ENCODE data around the gene PI4KB. TPM values are rescaled to one million over a fixed set of nuclear protein-coding genes. Genes with fewer than 3 reads are reported as not detected.

The PI4KB gene
- total RNA-seq, 1 experiment from 2014 or later: 62.8 TPM

DNA sequence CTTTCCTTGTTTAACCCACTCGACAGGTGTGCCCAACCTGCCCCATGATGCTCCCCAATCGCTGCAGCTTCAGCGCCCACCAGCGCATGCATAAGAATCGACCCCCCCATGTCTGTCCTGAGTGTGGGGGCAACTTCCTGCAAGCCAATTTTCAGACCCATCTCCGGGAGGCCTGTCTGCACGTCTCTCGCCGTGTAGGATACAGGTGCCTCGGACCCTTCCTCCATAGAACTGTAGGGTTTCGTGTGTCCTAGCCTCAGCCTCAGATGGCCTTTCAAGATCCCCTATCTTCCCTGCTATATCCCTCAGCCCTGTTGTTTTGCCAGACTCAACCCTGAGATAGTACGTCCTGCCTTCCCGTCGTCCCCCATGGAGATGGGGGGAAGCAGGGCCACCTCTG lies 38.7 kb downstream of the PI4KB start:
- ChIA-PET CTCF (no interaction called here), POLR2A (ENCODE audit: low non-redundant PET) (interaction anchor here (0.7 kb wide), 1 partner anchor 95 kb away, joined by 3 read pairs; no protein-coding TSS in a partner anchor)
- TF ChIP-seq CTCF (conservative IDR thresholded peaks at IDR 0.05; ENCODE audit: low read depth, low read length) (no peak), EZH2 (IDR thresholded peaks at IDR 0.05; ENCODE audit: borderline replicate concordance, low read depth, low read length, poor library complexity, severe bottlenecking) (no peak)
- no peaks in the 10 kb centered on the region for H3K9me3 ChIP-seq (ENCODE audit: low read depth, low read length, poor library complexity, severe bottlenecking)
- no peak overlapping the region for H3K27ac ChIP-seq (ENCODE audit: low read depth, low read length, poor library complexity, severe bottlenecking)
- no peaks in the 10 kb centered on the region for H3K4me1 ChIP-seq (ENCODE audit: insufficient read depth, low read length, poor library complexity, severe bottlenecking)
- no peaks in the 10 kb centered on the region for H3K27me3 ChIP-seq (replicated peaks; ENCODE audit: insufficient read depth, low read depth, low read length, poor library complexity)
- no peak overlapping the region for H3K4me3 ChIP-seq (ENCODE audit: low read depth, low read length, poor library complexity, severe bottlenecking)
- DNase-seq (ENCODE audit: low spot score): no peak
- BruUV-seq (replicated peaks): no TSS peak
- peaks cover 61% of the 10 kb centered on the region for H3K36me3 ChIP-seq (ENCODE audit: insufficient read depth, low read length, poor library complexity, severe bottlenecking)
- intact Hi-C loops (cut with micrococcal nuclease; ENCODE audit: unreplicated experiment): no loop called here

DNA sequence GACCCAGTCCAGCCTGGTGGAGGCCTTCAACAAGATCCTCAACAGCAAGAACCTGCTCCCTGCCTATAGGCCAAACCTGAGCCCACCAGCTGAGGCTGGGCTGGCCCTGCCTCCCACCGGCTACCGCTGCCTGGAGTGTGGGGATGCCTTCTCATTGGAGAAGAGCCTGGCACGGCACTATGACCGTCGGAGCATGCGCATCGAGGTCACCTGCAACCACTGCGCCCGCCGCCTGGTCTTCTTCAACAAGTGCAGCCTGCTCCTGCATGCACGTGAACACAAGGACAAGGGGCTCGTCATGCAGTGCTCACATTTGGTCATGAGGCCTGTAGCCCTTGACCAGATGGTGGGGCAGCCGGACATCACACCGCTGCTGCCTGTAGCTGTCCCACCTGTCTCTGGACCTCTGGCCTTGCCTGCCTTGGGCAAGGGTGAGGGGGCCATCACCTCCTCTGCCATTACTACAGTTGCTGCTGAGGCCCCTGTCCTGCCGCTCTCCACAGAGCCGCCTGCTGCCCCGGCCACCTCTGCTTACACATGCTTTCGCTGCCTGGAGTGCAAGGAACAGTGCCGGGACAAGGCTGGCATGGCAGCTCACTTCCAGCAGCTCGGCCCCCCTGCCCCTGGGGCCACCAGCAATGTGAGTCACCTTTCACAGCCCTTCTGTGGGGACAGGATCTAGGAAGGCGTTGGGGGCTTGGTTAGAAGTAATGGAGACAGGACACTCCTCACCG lies 39.3 kb downstream of the PI4KB start:
- POLR2A ChIA-PET (ENCODE audit: low non-redundant PET): no interaction called here
- H3K36me3 ChIP-seq (ENCODE audit: insufficient read depth, low read length, poor library complexity, severe bottlenecking): peaks cover 56% of the 10 kb centered on the region
- BruUV-seq (replicated peaks): no TSS peak

GRCh38 chr1:151287341-151287699 lies 39.9 kb downstream of the PI4KB start:
- POLR2A ChIA-PET (ENCODE audit: low non-redundant PET): no interaction called here
- Histone ChIP-seq H3K36me3 (ENCODE audit: insufficient read depth, low read length, poor library complexity, severe bottlenecking) (peaks cover 50% of the 10 kb centered on the region), H3K4me1 (ENCODE audit: insufficient read depth, low read length, poor library complexity, severe bottlenecking) (no peaks in the 10 kb centered on the region), H3K27me3 (replicated peaks; ENCODE audit: insufficient read depth, low read depth, low read length, poor library complexity) (no peaks in the 10 kb centered on the region), H3K27ac (ENCODE audit: low read depth, low read length, poor library complexity, severe bottlenecking) (no peak overlapping the region), H3K4me3 (ENCODE audit: low read depth, low read length, poor library complexity, severe bottlenecking) (no peak overlapping the region), H3K9me3 (ENCODE audit: low read depth, low read length, poor library complexity, severe bottlenecking) (no peaks in the 10 kb centered on the region)
- TF ChIP-seq CTCF (conservative IDR thresholded peaks at IDR 0.05; ENCODE audit: low read depth, low read length) (no peak), EZH2 (IDR thresholded peaks at IDR 0.05; ENCODE audit: borderline replicate concordance, low read depth, low read length, poor library complexity, severe bottlenecking) (no peak)
- intact Hi-C loops (cut with micrococcal nuclease; ENCODE audit: unreplicated experiment): no loop called here
- BruUV-seq (replicated peaks): no TSS peak
- CTCF ChIA-PET: no interaction called here
- no peak for DNase-seq (ENCODE audit: low spot score)

More for the DNA sequence above, 39.3 kb downstream of the PI4KB start:
- CTCF ChIA-PET: no interaction called here
- Histone ChIP-seq H3K27ac (ENCODE audit: low read depth, low read length, poor library complexity, severe bottlenecking) (no peak overlapping the region), H3K4me1 (ENCODE audit: insufficient read depth, low read length, poor library complexity, severe bottlenecking) (no peaks in the 10 kb centered on the region), H3K9me3 (ENCODE audit: low read depth, low read length, poor library complexity, severe bottlenecking) (no peaks in the 10 kb centered on the region), H3K27me3 (replicated peaks; ENCODE audit: insufficient read depth, low read depth, low read length, poor library complexity) (no peaks in the 10 kb centered on the region), H3K4me3 (ENCODE audit: low read depth, low read length, poor library complexity, severe bottlenecking) (no peak overlapping the region)
- no peak for DNase-seq (ENCODE audit: low spot score)
- no peak for TF ChIP-seq CTCF (conservative IDR thresholded peaks at IDR 0.05; ENCODE audit: low read depth, low read length)
- no peak for TF ChIP-seq EZH2 (IDR thresholded peaks at IDR 0.05; ENCODE audit: borderline replicate concordance, low read depth, low read length, poor library complexity, severe bottlenecking)
- intact Hi-C loops (cut with micrococcal nuclease; ENCODE audit: unreplicated experiment): no loop called here
